HepG2 (cell line): ENCODE data around the gene CHID1. TPM values are rescaled to one million over a fixed set of nuclear protein-coding genes. Genes with fewer than 3 reads are reported as not detected.

ENCODE experiments used
- FOXA3 ChIP-seq: IDR thresholded peaks from 2 replicates; pipeline ENCODE4 v1.6.1; 2016; ENCODE audit warnings: missing genetic modification reagents, missing compliant biosample characterization
- GATAD1 ChIP-seq: IDR thresholded peaks from 2 replicates; pipeline ENCODE4 v1.6.1; 2016; ENCODE audit warnings: missing genetic modification reagents, missing compliant biosample characterization
- HES4 ChIP-seq: sonication (generic); formaldehyde crosslinking; IDR thresholded peaks from 2 replicates; pipeline ENCODE4 v1.9.0; 2021; ENCODE audit warnings: mild to moderate bottlenecking, missing genetic modification reagents, borderline replicate concordance
- IRX3 ChIP-seq: sonication (generic); formaldehyde crosslinking; IDR thresholded peaks from 2 replicates; pipeline ENCODE4 v1.8.1; 2023; ENCODE audit warnings: mild to moderate bottlenecking, low read depth, missing genetic modification reagents, borderline replicate concordance
- KDM2A ChIP-seq: sonication (generic); formaldehyde crosslinking; IDR thresholded peaks from 2 replicates; pipeline ENCODE4 v1.4.0; 2020; ENCODE audit warnings: low read depth, missing genetic modification reagents, borderline replicate concordance
- KDM5A ChIP-seq: fragments of 200-600 bp; sonication (generic); IDR thresholded peaks from 2 replicates; pipeline ENCODE4 v1.7.0; 2018; ENCODE audit warnings: antibody characterized with exemption, mild to moderate bottlenecking, low read length, borderline replicate concordance
- KLF9 ChIP-seq: IDR thresholded peaks from 2 replicates; pipeline ENCODE4 v1.6.1; 2016; ENCODE audit warnings: low read depth
- MIXL1 ChIP-seq: IDR thresholded peaks from 2 replicates; pipeline ENCODE4 v1.6.1; 2016
- NFIC ChIP-seq: IDR thresholded peaks from 2 replicates; pipeline ENCODE4 v1.6.1; 2012; ENCODE audit warnings: mild to moderate bottlenecking, low read length, inconsistent platforms
- POLR2A ChIP-seq, 2 experiments: IDR thresholded peaks; 2 replicates each; pipeline ENCODE4 v1.6.1; 2011; ENCODE audit warnings: low read depth in 2 of 2, low read length in 2 of 2, mild to moderate bottlenecking in 1 of 2, moderate library complexity in 1 of 2; ENCODE audit not compliant: insufficient read depth in 1 of 2
- POLR2AphosphoS5 ChIP-seq: IDR thresholded peaks from 2 replicates; pipeline ENCODE4 v1.6.1; 2012; ENCODE audit warnings: low read depth, low read length
- SATB2 ChIP-seq: sonication (generic); formaldehyde crosslinking; IDR thresholded peaks from 2 replicates; pipeline ENCODE4 v1.5.0; 2020; ENCODE audit warnings: missing genetic modification reagents
- SRY ChIP-seq: sonication (generic); formaldehyde crosslinking; IDR thresholded peaks from 2 replicates; pipeline ENCODE4 v1.8.0; 2022; ENCODE audit warnings: mild to moderate bottlenecking, missing genetic modification reagents
- ZMYM3 ChIP-seq: sonication (generic); formaldehyde crosslinking; IDR thresholded peaks from 2 replicates; pipeline ENCODE4 v1.5.1; 2020; ENCODE audit warnings: mild to moderate bottlenecking, missing genetic modification reagents
- ZNF136 ChIP-seq: sonication (generic); formaldehyde crosslinking; IDR thresholded peaks from 2 replicates; pipeline ENCODE4 v1.8.1; 2022; ENCODE audit warnings: low read depth, mild to moderate bottlenecking, moderate library complexity, missing genetic modification reagents
- ZNF224 ChIP-seq: sonication (generic); formaldehyde crosslinking; IDR thresholded peaks from 2 replicates; pipeline ENCODE4 v1.5.0; 2020; ENCODE audit warnings: mild to moderate bottlenecking, missing genetic modification reagents
- ZNF614 ChIP-seq: IDR thresholded peaks from 2 replicates; pipeline ENCODE4 v1.6.1; 2018; ENCODE audit warnings: missing biosample characterization, missing genetic modification reagents, inconsistent platforms, borderline replicate concordance
- polyA plus RNA-seq, 8 experiments: library from polyadenylated mRNA; depleted of rRNA in 3 of 8; stranded (reverse) in 7 of 8; unstranded in 1 of 8; fragments of >200 nt; fragmentation: Illumina TruSeq in 4 of 8; extraction: Trizol in 4 of 8; gene quantifications; 2 replicates each; pipeline versions ENCODE4 v1.2.1 to v1.2.3, GENCODE V29; 2011 to 2016; ENCODE audit warnings: low read depth in 4 of 8, missing spikeins in 1 of 8, mixed read lengths in 1 of 8; ENCODE audit not compliant: insufficient read depth in 1 of 8
- total RNA-seq, 5 experiments: library from RNA; depleted of rRNA; stranded (reverse); fragments of >200 nt; fragmentation: Illumina TruSeq; extraction: Trizol; gene quantifications; 2 replicates each; pipeline ENCODE4 v1.2.3, GENCODE V29; 2016; ENCODE audit warnings: low read depth in 1 of 5
- TF ChIP-seq, protein P1 (sequence below), 2 experiments: IDR thresholded peaks; 2 replicates each; pipeline ENCODE4 v1.6.1; 2011 to 2012; ENCODE audit warnings: low read length in 2 of 2, borderline replicate concordance in 1 of 2, low read depth in 1 of 2, mild to moderate bottlenecking in 1 of 2, moderate library complexity in 1 of 2
- TF ChIP-seq, protein P2 (sequence below): sonication (generic); formaldehyde crosslinking; IDR thresholded peaks from 2 replicates; pipeline ENCODE4 v1.5.0; 2020; ENCODE audit warnings: mild to moderate bottlenecking, missing genetic modification reagents
- TF ChIP-seq, protein P3 (sequence below): sonication (generic); formaldehyde crosslinking; conservative IDR thresholded peaks from 2 replicates; pipeline ENCODE4 v1.8.1; 2023; ENCODE audit warnings: missing genetic modification reagents

The CHID1 gene
- total and polyA plus RNA-seq, 2 of the 13 experiments (the other 11 are each of a cell fraction or from before 2014, with no cell fraction given) = 65.1 to 93.6 TPM

DNA sequence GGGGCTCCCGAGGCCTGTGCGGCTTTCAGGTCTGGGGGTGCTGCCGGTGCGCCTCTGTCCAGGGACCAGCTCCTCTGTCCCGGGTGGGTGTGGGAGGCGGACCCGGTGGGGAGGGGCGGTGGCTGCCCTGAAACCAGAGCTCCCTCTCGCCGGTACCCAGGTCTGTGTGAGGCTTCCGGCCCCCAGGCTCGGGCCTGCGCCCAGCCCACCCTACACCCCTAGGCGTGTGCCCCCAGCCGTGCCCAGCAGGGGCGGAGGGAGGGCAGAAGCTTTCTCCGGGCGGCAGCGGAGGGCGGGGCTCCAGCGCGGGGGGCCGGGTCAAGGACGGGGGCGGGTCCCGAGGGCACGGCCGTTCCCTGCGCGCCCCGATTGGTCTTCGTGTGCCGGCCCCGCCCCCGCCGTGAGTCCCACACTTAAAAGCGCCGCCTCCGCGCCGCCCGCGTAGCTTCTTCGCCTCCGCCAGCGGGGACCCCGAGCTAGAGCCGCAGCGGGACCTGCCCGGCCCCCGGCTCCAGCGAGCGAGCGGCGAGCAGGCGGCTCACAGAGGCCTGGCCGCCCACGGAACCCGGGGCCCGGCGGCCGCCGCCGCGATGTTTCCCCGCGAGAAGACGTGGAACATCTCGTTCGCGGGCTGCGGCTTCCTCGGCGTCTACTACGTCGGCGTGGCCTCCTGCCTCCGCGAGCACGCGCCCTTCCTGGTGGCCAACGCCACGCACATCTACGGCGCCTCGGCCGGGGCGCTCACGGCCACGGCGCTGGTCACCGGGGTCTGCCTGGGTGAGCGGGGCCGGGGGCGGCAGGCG, 91.3 kb downstream of the CHID1 start (continued):
- TF ChIP-seq, protein P1, sequence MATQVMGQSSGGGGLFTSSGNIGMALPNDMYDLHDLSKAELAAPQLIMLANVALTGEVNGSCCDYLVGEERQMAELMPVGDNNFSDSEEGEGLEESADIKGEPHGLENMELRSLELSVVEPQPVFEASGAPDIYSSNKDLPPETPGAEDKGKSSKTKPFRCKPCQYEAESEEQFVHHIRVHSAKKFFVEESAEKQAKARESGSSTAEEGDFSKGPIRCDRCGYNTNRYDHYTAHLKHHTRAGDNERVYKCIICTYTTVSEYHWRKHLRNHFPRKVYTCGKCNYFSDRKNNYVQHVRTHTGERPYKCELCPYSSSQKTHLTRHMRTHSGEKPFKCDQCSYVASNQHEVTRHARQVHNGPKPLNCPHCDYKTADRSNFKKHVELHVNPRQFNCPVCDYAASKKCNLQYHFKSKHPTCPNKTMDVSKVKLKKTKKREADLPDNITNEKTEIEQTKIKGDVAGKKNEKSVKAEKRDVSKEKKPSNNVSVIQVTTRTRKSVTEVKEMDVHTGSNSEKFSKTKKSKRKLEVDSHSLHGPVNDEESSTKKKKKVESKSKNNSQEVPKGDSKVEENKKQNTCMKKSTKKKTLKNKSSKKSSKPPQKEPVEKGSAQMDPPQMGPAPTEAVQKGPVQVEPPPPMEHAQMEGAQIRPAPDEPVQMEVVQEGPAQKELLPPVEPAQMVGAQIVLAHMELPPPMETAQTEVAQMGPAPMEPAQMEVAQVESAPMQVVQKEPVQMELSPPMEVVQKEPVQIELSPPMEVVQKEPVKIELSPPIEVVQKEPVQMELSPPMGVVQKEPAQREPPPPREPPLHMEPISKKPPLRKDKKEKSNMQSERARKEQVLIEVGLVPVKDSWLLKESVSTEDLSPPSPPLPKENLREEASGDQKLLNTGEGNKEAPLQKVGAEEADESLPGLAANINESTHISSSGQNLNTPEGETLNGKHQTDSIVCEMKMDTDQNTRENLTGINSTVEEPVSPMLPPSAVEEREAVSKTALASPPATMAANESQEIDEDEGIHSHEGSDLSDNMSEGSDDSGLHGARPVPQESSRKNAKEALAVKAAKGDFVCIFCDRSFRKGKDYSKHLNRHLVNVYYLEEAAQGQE (IDR thresholded peaks at IDR 0.05; ENCODE audit: borderline replicate concordance in 1 of 2, low read depth in 1 of 2, low read length in 2 of 2) = no peak
- 0 out of 2 replicates have a peak, but pooled peaks have one; percentile 19 for TF ChIP-seq GATAD1 (CRISPR knock-in tag)
- TF ChIP-seq HES4 (CRISPR knock-in tag) = 0 out of 2 replicates have a peak, but pooled peaks have one; percentile 51
- 0 out of 2 replicates have a peak, but pooled peaks have one; percentile 6 for TF ChIP-seq FOXA3 (CRISPR knock-in tag)
- no peak for TF ChIP-seq ZNF614 (CRISPR knock-in tag)
- TF ChIP-seq SRY (CRISPR knock-in tag) = peak; percentile 32; the same call in 1 of the 2 replicates
- no peak for TF ChIP-seq MIXL1 (CRISPR knock-in tag)
- peak; percentile 92 for TF ChIP-seq POLR2AphosphoS5
- 0 out of 2 replicates have a peak, but pooled peaks have one; percentile 11 for TF ChIP-seq ZNF224 (CRISPR knock-in tag)
- TF ChIP-seq, protein P2, sequence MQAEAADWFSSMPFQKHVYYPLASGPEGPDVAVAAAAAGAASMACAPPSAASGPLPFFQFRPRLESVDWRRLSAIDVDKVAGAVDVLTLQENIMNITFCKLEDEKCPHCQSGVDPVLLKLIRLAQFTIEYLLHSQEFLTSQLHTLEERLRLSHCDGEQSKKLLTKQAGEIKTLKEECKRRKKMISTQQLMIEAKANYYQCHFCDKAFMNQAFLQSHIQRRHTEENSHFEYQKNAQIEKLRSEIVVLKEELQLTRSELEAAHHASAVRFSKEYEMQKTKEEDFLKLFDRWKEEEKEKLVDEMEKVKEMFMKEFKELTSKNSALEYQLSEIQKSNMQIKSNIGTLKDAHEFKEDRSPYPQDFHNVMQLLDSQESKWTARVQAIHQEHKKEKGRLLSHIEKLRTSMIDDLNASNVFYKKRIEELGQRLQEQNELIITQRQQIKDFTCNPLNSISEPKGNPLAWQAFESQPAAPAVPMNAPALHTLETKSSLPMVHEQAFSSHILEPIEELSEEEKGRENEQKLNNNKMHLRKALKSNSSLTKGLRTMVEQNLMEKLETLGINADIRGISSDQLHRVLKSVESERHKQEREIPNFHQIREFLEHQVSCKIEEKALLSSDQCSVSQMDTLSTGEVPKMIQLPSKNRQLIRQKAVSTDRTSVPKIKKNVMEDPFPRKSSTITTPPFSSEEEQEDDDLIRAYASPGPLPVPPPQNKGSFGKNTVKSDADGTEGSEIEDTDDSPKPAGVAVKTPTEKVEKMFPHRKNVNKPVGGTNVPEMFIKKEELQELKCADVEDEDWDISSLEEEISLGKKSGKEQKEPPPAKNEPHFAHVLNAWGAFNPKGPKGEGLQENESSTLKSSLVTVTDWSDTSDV (CRISPR knock-in tag) = peak; percentile 41; the same call in 1 of the 2 replicates
- TF ChIP-seq KDM5A = peak; percentile 32; the same call in 1 of the 2 replicates
- 0 out of 2 replicates have a peak, but pooled peaks have one; percentile 58 for TF ChIP-seq ZNF136 (CRISPR knock-in tag)
- no peak for TF ChIP-seq SATB2 (CRISPR knock-in tag)
- no peak for TF ChIP-seq NFIC
- TF ChIP-seq POLR2A (IDR thresholded peaks at IDR 0.05; ENCODE audit: insufficient read depth in 1 of 2, low read depth in 2 of 2, low read length in 2 of 2) = peak in 1 of 2 experiments; percentile 89; a peak in 2 of 4 replicates
- TF ChIP-seq IRX3 (CRISPR knock-in tag) = peak; percentile 76; the same call in 1 of the 2 replicates
- peak; percentile 76 for TF ChIP-seq KDM2A
- TF ChIP-seq KLF9 (CRISPR knock-in tag) = no peak
- TF ChIP-seq, protein P3, sequence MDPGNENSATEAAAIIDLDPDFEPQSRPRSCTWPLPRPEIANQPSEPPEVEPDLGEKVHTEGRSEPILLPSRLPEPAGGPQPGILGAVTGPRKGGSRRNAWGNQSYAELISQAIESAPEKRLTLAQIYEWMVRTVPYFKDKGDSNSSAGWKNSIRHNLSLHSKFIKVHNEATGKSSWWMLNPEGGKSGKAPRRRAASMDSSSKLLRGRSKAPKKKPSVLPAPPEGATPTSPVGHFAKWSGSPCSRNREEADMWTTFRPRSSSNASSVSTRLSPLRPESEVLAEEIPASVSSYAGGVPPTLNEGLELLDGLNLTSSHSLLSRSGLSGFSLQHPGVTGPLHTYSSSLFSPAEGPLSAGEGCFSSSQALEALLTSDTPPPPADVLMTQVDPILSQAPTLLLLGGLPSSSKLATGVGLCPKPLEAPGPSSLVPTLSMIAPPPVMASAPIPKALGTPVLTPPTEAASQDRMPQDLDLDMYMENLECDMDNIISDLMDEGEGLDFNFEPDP = no peak
- TF ChIP-seq ZMYM3 = no peak
